Ascending aorta (tissue), 2 donors: ENCODE data around the gene TBC1D5. TPM values are rescaled to one million over a fixed set of nuclear protein-coding genes. Genes with fewer than 3 reads are reported as not detected.

Experiments used
- DNase-seq, 2 donors: peaks; one replicate each; pipeline ENCODE4 v3.0.0-alpha.2; 2019; ENCODE audit warnings: low spot score in 2 of 2
- H3K27ac ChIP-seq, 2 donors: fragments of 200-600 bp; sonication (generic); one replicate each; pipeline ENCODE4 v1.5.1; 2016 to 2017; ENCODE audit warnings: mild to moderate bottlenecking in 1 of 2
- H3K27me3 ChIP-seq: fragments of 200-600 bp; sonication (generic); one replicate; pipeline ENCODE4 v1.5.1; 2017
- H3K36me3 ChIP-seq, 2 donors: fragments of 200-600 bp; sonication (generic); one replicate each; pipeline ENCODE4 v1.5.1; 2016
- H3K4me1 ChIP-seq, 2 donors: fragments of 200-600 bp; sonication (generic); one replicate each; pipeline ENCODE4 v1.5.1; 2016 to 2017; ENCODE audit warnings: mild to moderate bottlenecking in 1 of 2
- H3K4me3 ChIP-seq, 2 donors: fragments of 200-600 bp; sonication (generic); one replicate each; pipeline ENCODE4 v1.5.1; 2016 to 2017; ENCODE audit warnings: mild to moderate bottlenecking in 1 of 2
- H3K9me3 ChIP-seq, 2 donors: fragments of 200-600 bp; sonication (generic); one replicate each; pipeline ENCODE4 v1.5.1; 2016
- CTCF ChIP-seq, 3 experiments: fragments of 200-600 bp in 2 of 3; fragments of 450-650 bp in 1 of 3; sonication (generic) in 2 of 3; IDR thresholded peaks; one replicate each; pipeline ENCODE4 v1.5.1; 2016 to 2019; ENCODE audit warnings: antibody characterized with exemption in 3 of 3, mild to moderate bottlenecking in 1 of 3, moderate library complexity in 1 of 3
- intact Hi-C: fragments of 100-400 bp; cut with DNase I; formaldehyde crosslinking; loops from one replicate; pipeline ENCODE4 v1.15.1; 2023
- total RNA-seq: library from RNA; depleted of rRNA; stranded (reverse); fragments of >200 nt; gene quantifications from one replicate; pipeline ENCODE4 v1.1.0, GENCODE V29; 2016

The TBC1D5 gene
- total RNA-seq, 1 donor from 2014 or later: 43.3 TPM

DNA sequence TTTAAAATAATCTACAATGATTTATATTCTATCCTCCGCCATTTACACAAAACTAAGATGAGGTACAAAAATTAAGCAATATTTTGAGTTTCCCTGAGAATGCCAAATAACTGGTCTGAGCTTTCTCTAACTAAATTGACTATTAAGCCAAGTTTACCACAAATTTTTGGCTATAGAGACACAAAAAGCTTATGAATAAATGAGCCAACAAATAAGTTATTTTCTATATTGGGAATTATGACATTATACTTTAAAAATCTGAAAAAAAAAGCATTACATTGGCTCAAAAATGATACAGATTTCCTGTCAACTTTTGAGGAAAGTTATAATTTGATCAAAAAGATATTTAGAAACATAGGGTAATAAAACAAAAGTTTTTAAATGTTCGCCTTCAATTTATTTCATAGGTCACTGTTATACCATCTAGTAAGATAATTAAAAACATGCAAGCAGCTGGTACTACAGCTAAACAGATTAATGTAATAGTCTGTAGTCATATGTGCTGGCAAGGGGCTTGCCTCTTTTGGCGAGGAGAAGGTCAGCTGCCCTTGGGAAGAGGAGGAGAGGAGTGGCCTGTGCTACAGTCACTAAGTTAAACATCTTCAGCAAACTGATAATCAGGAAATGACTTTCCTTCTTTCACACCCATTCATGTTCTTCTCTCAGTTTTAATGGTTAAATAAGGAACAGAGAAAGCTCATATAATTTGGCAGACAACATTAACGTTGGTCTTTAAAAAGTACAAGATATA is 318.5 kb downstream of the TBC1D5 start:
- no peak for TF ChIP-seq CTCF (IDR thresholded peaks at IDR 0.05)
- intact Hi-C loops: no loop called here

GRCh38 chr3:17422636-17423035 is 319.8 kb downstream of the TBC1D5 start:
- no peak overlapping the region for H3K4me3 ChIP-seq
- intact Hi-C loops: no loop called here
- H3K27ac ChIP-seq: no peak overlapping the region
- no peaks in the 10 kb centered on the region for H3K4me1 ChIP-seq
- H3K9me3 ChIP-seq: no peaks in the 10 kb centered on the region
- no peak for DNase-seq
- H3K36me3 ChIP-seq: no peaks in the 10 kb centered on the region
- TF ChIP-seq CTCF (IDR thresholded peaks at IDR 0.05): no peak
- H3K27me3 ChIP-seq: no peaks in the 10 kb centered on the region

More for the DNA sequence above, 318.5 kb downstream of the TBC1D5 start:
- Histone ChIP-seq H3K27ac (no peak overlapping the region), H3K9me3 (no peaks in the 10 kb centered on the region), H3K27me3 (no peaks in the 10 kb centered on the region), H3K4me1 (no peaks in the 10 kb centered on the region), H3K36me3 (no peaks in the 10 kb centered on the region), H3K4me3 (no peak overlapping the region)
- no peak for DNase-seq

DNA sequence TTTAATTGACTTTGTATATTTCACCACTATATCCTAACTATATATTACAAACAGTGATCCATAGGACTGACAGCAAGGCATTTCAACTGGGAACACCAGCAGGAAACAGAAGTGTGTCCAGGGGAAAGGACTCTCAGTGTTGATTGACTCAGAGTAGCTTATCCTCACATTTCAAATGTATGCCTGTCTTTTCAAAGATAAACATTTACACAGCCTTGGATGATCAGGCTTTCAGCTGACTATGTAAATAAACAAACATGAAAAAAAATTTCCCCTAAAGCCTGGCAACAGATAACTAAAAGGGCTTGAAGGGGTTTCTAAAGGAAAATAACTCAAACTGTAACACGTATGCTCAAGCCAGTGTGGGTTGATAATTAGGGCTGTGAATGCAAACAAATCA is 321.8 kb downstream of the TBC1D5 start:
- no peaks in the 10 kb centered on the region for H3K9me3 ChIP-seq
- H3K36me3 ChIP-seq: no peaks in the 10 kb centered on the region
- no peak for TF ChIP-seq CTCF (IDR thresholded peaks at IDR 0.05)

DNA sequence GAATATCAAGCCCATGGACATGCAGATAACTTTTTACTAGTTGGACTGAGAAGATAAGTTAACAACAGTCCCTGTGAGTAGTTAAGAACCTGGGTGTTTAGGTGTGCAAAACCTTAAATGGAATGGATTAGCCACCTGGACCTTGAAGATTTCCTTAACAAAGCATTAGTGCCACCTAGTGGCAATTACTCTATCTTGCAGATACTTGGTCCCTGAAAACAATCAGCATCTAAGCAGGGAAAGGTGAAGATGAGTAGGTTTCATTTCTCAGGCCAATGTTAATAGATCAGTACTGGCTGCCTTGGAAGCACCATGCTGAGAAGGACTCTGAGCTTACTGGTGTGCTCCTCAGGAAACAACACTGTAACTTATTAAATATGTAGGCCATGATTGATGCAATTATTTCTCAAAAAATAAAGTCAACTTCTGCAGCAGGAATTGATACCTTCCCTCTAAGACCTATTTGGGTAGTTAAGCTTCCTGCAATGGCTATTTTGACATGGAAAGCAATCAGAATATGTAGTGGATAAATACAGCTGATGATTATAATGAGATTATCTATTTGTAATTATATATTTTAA is 329.4 kb downstream of the TBC1D5 start:
- H3K9me3 ChIP-seq: no peaks in the 10 kb centered on the region
- intact Hi-C loops: loop anchor here (2.0 to 5.0 kb wide), 2 partner anchors 156 to 812 kb away; no protein-coding TSS in a partner anchor
- H3K27me3 ChIP-seq: no peaks in the 10 kb centered on the region
- no peaks in the 10 kb centered on the region for H3K4me1 ChIP-seq
- no peak overlapping the region for H3K27ac ChIP-seq
- H3K4me3 ChIP-seq: no peak overlapping the region
- DNase-seq: no peak
- no peaks in the 10 kb centered on the region for H3K36me3 ChIP-seq
- TF ChIP-seq CTCF (IDR thresholded peaks at IDR 0.05): peak; percentile 46 to 74 (median 51)

More for the DNA sequence above, 321.8 kb downstream of the TBC1D5 start:
- no peaks in the 10 kb centered on the region for H3K4me1 ChIP-seq
- no peaks in the 10 kb centered on the region for H3K27me3 ChIP-seq
- intact Hi-C loops: no loop called here
- H3K27ac ChIP-seq: no peak overlapping the region
- no peak overlapping the region for H3K4me3 ChIP-seq
- DNase-seq: no peak

GRCh38 chr3:17411157-17411877 is 331.1 kb downstream of the TBC1D5 start:
- Histone ChIP-seq H3K9me3 (no peaks in the 10 kb centered on the region), H3K27ac (no peak overlapping the region), H3K4me3 (no peak overlapping the region), H3K27me3 (no peaks in the 10 kb centered on the region), H3K36me3 (no peaks in the 10 kb centered on the region), H3K4me1 (no peaks in the 10 kb centered on the region)
- no peak for DNase-seq
- intact Hi-C loops: loop anchor here (5.0 kb wide), 1 partner anchor 154 kb away; no protein-coding TSS in a partner anchor
- TF ChIP-seq CTCF (IDR thresholded peaks at IDR 0.05): no peak
